ENCODE results near the gene CES5A.

DNA sequence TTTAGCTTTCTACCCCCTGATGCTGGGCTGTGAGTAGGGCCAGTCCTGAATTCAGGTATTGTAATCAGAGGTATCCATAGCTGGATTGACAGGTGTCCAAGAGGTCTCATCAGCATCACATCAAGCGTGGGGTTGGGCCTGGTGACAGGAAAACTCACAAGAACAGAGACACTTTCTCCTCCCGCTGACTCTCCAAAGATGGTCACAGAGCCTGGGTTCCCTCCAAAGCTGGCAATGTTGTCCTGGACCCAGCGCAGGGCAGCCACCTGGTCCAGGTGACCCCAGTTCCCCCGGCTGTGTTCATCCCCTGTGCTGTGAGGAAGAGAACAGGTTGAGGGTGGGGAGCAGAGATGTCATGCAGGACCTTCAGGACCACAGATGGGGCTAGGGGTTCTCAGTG lies 54.0 kb downstream of the CES5A start:
- TF ChIP-seq, protein P1, sequence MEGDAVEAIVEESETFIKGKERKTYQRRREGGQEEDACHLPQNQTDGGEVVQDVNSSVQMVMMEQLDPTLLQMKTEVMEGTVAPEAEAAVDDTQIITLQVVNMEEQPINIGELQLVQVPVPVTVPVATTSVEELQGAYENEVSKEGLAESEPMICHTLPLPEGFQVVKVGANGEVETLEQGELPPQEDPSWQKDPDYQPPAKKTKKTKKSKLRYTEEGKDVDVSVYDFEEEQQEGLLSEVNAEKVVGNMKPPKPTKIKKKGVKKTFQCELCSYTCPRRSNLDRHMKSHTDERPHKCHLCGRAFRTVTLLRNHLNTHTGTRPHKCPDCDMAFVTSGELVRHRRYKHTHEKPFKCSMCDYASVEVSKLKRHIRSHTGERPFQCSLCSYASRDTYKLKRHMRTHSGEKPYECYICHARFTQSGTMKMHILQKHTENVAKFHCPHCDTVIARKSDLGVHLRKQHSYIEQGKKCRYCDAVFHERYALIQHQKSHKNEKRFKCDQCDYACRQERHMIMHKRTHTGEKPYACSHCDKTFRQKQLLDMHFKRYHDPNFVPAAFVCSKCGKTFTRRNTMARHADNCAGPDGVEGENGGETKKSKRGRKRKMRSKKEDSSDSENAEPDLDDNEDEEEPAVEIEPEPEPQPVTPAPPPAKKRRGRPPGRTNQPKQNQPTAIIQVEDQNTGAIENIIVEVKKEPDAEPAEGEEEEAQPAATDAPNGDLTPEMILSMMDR (IDR thresholded peaks at IDR 0.05), result no peak
- no peak for TF ChIP-seq POLR2A (IDR thresholded peaks at IDR 0.05)

Data from heart left ventricle (tissue), 13 donors.